ENCODE data around the gene LAMTOR2. TPM values are rescaled to one million over a fixed set of nuclear protein-coding genes. Genes with fewer than 3 reads are reported as not detected.
A peak's percentile ranks its signal among the peaks of the same experiment; 100 is the strongest.

The LAMTOR2 gene
- total RNA-seq, 1 experiment from 2014 or later = 88.1 TPM

DNA sequence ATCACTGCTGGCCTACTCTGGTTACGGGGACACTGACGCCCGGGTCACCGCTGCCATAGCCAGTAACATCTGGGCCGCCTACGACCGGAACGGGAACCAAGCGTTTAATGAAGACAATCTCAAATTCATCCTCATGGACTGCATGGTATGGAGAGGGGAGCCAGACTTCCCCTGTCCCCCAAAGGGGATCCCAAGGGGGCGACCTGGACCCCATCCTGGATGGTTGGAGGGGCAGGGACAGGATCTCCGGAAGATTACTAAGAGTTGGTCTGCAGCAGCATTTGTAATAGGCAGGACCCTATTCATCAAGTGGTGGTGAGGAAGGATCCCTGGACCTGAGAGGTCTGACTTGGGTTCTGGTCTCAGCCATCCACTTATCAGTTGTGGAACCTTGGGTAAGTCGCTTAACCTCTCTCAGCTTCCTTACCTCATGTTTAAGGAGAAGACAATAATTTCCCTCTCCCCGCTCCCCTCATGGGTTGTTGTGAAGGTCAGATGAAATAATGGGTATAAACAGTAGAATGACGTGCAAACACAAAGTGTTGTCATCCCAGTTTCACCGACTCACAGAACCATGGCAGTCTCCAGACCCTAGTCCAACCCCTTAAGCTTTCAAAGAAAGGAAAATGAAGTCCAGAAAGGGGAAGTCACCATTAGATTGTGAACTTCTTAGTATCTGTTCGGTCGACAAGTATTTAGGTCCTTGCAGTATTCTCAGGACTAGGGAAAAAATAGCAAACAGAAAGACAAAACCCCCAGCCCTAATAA lies 883 bp downstream of the LAMTOR2 start:
- BruUV-seq (replicated peaks) = no TSS peak
- H3K4me3 Mint-ChIP-seq (ENCODE audit: unreplicated experiment) = peak overlapping the region; percentile 99
- H3K27ac Mint-ChIP-seq (ENCODE audit: low read depth, unreplicated experiment) = peak overlapping the region; percentile 95
- no peak for TF ChIP-seq CTCF (IDR thresholded peaks at IDR 0.05; ENCODE audit: unreplicated experiment)
- peaks cover 30% of the 10 kb centered on the region for H3K36me3 Mint-ChIP-seq (ENCODE audit: insufficient read depth, unreplicated experiment)
- peaks cover 30% of the 10 kb centered on the region for H3K4me1 Mint-ChIP-seq (ENCODE audit: insufficient read depth, unreplicated experiment)
- H3K9me3 Mint-ChIP-seq (ENCODE audit: unreplicated experiment) = no peaks in the 10 kb centered on the region
- intact Hi-C loops (cut with micrococcal nuclease) = loop anchor here (2.0 to 10.0 kb wide), 4 partner anchors 35 to 401 kb away; partner anchors contain the start of gene SSR2
- POLR2A ChIA-PET = interaction anchor here (0.8 to 1.5 kb wide), 4 partner anchors 11 to 123 kb away, joined by 3 to 4 read pairs (median 4); partner anchors contain the start of gene MEX3A
- no peak for DNase-seq (ENCODE audit: unreplicated experiment)
- H3K27me3 Mint-ChIP-seq (ENCODE audit: insufficient read depth, unreplicated experiment) = no peaks in the 10 kb centered on the region
- CTCF ChIA-PET = interaction anchor here (0.8 kb wide), 1 partner anchor 10 kb away, joined by 4 read pairs; no protein-coding TSS in a partner anchor

DNA sequence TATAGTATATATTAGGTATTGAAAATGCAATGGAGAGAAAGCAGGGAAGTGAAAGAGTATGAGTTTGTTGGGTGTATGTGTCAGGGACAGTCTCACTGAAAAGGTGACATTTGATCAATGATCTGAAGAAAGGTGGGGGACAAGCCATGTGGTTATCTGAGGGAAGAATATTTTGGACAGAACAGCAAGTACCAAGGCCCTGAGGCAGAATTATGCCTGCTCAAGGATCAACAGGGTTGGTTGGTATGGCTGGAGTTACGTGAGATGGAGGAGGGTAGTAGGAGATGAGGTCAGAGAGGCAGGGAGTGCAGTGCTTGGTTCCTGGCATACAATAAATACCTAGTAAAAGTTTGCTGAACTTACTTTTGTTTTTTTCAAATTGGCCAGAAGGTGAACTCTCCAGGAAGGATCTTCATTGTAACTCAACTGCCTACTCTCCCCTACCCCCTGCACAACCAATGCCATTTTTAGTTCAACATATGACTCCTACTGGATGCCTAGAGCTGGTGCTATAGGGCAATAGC lies 1.8 kb downstream of the LAMTOR2 start:
- H3K9me3 Mint-ChIP-seq (ENCODE audit: unreplicated experiment) = no peaks in the 10 kb centered on the region
- POLR2A ChIA-PET = interaction anchor here (0.6 to 1.2 kb wide), 5 partner anchors 10 to 533 kb away, joined by 3 to 6 read pairs (median 4); partner anchors contain the start of gene PMF1
- H3K4me1 Mint-ChIP-seq (ENCODE audit: insufficient read depth, unreplicated experiment) = peaks cover 27% of the 10 kb centered on the region
- BruUV-seq (replicated peaks) = no TSS peak
- no peak for TF ChIP-seq CTCF (IDR thresholded peaks at IDR 0.05; ENCODE audit: unreplicated experiment)
- H3K36me3 Mint-ChIP-seq (ENCODE audit: insufficient read depth, unreplicated experiment) = peaks cover 30% of the 10 kb centered on the region
- no peak overlapping the region for H3K27ac Mint-ChIP-seq (ENCODE audit: low read depth, unreplicated experiment)
- CTCF ChIA-PET = interaction anchor here (0.7 to 0.8 kb wide), 2 partner anchors 9 to 54 kb away, joined by 3 to 4 read pairs; no protein-coding TSS in a partner anchor
- intact Hi-C loops (cut with micrococcal nuclease) = loop anchor here (10.0 kb wide), 1 partner anchor 402 kb away; no protein-coding TSS in a partner anchor
- no peak for DNase-seq (ENCODE audit: unreplicated experiment)
- no peaks in the 10 kb centered on the region for H3K27me3 Mint-ChIP-seq (ENCODE audit: insufficient read depth, unreplicated experiment)
- no peak overlapping the region for H3K4me3 Mint-ChIP-seq (ENCODE audit: unreplicated experiment)

DNA sequence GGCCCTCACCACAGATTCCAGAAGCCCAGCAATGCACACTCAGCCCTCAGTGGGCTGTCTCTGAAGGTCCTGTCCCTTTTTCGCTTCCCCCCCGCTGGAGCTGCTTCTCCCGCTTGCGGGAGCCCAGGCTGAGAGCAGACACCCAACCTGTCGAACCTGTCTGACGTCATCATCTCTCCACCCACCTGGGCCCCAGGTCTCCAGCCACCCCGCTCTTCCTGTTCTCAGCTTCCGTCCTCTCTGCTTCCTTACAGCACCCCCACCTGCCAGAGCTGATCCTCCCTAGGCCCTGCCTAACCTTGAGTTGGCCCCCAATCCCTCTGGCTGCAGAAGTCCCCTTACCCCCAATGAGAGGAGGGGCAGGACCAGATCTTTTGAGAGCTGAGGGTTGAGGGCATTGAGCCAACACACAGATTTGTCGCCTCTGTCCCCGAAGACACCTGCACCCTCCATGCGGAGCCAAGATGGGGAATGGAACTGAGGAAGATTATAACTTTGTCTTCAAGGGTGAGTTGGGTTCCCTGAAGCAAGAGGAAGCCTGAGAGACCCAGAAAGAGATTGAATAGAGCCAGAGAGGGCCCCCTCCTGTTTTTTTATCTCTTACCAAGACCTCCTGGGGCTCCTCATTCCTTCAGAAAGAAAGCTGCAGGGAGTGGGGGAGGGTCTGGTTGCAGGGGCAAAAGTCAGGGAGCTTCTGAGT lies 6.5 kb downstream of the LAMTOR2 start, which contains the start of gene RAB25:
Gene RAB25, plus strand, starts transcription at position 224 of the 700 bp plus-strand sequence. Its CDS starts 241 bp downstream, at position 465.
- H3K9me3 Mint-ChIP-seq (ENCODE audit: unreplicated experiment) = no peaks in the 10 kb centered on the region
- intact Hi-C loops (cut with micrococcal nuclease) = no loop called here
- H3K4me3 Mint-ChIP-seq (ENCODE audit: unreplicated experiment) = peak within 1 kb of the TSS; percentile 46
- no peak for TF ChIP-seq CTCF (IDR thresholded peaks at IDR 0.05; ENCODE audit: unreplicated experiment)
- H3K27me3 Mint-ChIP-seq (ENCODE audit: insufficient read depth, unreplicated experiment) = no peaks in the 10 kb centered on the region
- ChIA-PET CTCF (interaction anchor here (1.2 to 1.6 kb wide), 2 partner anchors 60 to 89 kb away, joined by 3 to 4 read pairs; no protein-coding TSS in a partner anchor), POLR2A (interaction anchor here (0.6 kb wide), 1 partner anchor 545 kb away, joined by 3 read pairs; no protein-coding TSS in a partner anchor)
- H3K27ac Mint-ChIP-seq (ENCODE audit: low read depth, unreplicated experiment) = peak within 1 kb of the TSS; percentile 20
- no TSS peak for BruUV-seq (replicated peaks)
- H3K4me1 Mint-ChIP-seq (ENCODE audit: insufficient read depth, unreplicated experiment) = peaks cover 24% of the 10 kb centered on the region
- no peak for DNase-seq (ENCODE audit: unreplicated experiment)
- peaks cover 16% of the 10 kb centered on the region for H3K36me3 Mint-ChIP-seq (ENCODE audit: insufficient read depth, unreplicated experiment)

All from MCF 10A (cell line).